ENCODE results near the gene PCDHA7.
"Not testable (repeated sequence)": the region's sequence is repeated elsewhere in the genome, so short reads cannot be mapped to it uniquely, and the experiment has no call there.

DNA sequence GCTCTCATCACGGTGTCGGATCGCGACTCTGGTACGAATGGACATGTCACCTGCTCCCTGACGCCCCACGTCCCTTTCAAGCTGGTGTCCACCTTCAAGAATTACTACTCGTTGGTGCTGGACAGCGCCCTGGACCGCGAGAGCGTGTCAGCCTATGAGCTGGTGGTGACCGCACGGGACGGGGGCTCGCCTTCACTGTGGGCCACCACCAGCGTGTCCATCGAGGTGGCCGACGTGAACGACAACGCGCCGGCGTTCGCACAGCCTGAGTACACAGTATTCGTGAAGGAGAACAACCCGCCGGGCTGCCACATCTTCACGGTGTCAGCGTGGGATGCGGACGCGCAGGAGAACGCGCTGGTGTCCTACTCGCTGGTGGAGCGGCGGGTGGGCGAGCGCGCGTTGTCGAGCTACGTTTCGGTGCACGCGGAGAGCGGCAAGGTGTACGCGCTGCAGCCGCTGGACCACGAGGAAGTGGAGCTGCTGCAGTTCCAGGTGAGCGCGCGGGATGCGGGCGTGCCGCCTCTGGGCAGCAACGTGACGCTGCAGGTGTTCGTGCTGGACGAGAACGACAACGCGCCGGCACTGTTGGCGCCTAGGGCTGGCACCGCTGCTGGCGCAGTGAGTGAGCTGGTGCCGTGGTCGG is 37.9 kb upstream of the PCDHA7 start:
- TF ChIP-seq, protein P1, sequence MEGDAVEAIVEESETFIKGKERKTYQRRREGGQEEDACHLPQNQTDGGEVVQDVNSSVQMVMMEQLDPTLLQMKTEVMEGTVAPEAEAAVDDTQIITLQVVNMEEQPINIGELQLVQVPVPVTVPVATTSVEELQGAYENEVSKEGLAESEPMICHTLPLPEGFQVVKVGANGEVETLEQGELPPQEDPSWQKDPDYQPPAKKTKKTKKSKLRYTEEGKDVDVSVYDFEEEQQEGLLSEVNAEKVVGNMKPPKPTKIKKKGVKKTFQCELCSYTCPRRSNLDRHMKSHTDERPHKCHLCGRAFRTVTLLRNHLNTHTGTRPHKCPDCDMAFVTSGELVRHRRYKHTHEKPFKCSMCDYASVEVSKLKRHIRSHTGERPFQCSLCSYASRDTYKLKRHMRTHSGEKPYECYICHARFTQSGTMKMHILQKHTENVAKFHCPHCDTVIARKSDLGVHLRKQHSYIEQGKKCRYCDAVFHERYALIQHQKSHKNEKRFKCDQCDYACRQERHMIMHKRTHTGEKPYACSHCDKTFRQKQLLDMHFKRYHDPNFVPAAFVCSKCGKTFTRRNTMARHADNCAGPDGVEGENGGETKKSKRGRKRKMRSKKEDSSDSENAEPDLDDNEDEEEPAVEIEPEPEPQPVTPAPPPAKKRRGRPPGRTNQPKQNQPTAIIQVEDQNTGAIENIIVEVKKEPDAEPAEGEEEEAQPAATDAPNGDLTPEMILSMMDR (IDR thresholded peaks at IDR 0.05; ENCODE audit: low read length): not testable (repeated sequence)
- not testable (repeated sequence) for TF ChIP-seq EZH2 (IDR thresholded peaks at IDR 0.05; ENCODE audit: borderline replicate concordance, low read length)

All from OCI-LY1 (cell line).